Heart left ventricle (tissue), 13 donors: ENCODE data around the gene CAMK2N2.

Experiments used
- POLR2A ChIP-seq, 2 donors: fragments of 450-650 bp; IDR thresholded peaks; one replicate each; pipeline ENCODE4 v1.6.1; 2017; ENCODE audit warnings: antibody characterized with exemption in 2 of 2, mild to moderate bottlenecking in 2 of 2, moderate library complexity in 2 of 2
- TF ChIP-seq, protein P1 (sequence below), 12 donors: fragments of 200-600 bp; sonication (generic) in 4 of 12; IDR thresholded peaks; one replicate each; pipeline versions ENCODE4 v1.5.0 to v1.8.0; 2018 to 2022; ENCODE audit warnings: antibody characterized with exemption in 12 of 12, mild to moderate bottlenecking in 5 of 12
- donor health status: ischemic (EF 13 %, LVEDD 7.1; RV severe dilation, severe dysfunction).
- donor health status: DM: no; HTN: yes; CAD: no.
- donor health status: DM: no; HTN: no; CAD: no.
- donor health status: ischemic (EF 25% LVEDD 6.9; RV normal size, moderate dysfunction).
- donor health status: ischemic (EF 25% LVEDD 5.7; RV mildly dilated, moderate dysfunction).
- donor health status: ischemic (EF 35%, LVEDD 5.7; RV mildly dilated, moderate dysfunction).
- donor health status: nonischemic (EF 11% LVEDD 7.7; RV severe dilation, severe dysfunction).
- donor health status: DM: yes; HTN: yes; CAD: no.
- donor health status: PGD.
- donor health status: ischemic (EF 29% LVEDD 5.4; RV normal size, mild dysfunction).
- donor health status: nonischemic (EF 23%, LVEDD 6.1; RV moderate dilation, normal function).

DNA sequence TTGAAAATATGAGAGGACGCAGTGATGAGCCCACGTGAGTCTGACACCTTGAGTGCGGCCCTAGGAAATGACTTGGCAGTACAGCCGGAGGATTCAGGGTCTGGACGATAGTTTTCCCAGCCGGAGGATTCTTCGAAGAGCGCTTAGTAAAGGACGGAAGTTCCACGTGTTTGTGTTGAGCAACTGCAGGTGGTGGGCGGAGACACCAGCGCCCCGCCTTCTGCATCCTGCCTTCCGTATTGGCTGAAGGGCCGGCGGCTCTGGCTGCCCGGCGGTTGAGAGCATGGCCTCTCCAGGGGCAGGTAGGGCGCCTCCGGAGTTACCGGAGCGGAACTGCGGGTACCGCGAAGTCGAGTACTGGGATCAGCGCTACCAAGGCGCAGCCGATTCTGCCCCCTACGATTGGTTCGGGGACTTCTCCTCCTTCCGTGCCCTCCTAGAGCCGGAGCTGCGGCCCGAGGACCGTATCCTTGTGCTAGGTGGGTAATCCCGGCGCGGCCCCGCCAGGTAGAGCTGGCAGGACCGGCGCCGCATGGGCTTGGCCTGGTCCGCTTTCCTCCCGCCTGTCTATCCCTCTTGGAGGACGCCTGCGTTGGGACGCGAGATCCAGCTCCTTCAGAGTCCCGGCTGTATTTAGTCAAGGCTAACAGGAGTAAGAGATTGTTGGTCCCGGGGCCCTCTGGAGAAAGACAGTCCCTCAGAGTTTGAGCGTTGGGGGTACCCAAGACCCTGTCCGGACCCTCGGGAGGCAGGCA lies 11.8 kb downstream of the CAMK2N2 start, which contains the start of gene EEF1AKMT4:
- TF ChIP-seq, protein P1, sequence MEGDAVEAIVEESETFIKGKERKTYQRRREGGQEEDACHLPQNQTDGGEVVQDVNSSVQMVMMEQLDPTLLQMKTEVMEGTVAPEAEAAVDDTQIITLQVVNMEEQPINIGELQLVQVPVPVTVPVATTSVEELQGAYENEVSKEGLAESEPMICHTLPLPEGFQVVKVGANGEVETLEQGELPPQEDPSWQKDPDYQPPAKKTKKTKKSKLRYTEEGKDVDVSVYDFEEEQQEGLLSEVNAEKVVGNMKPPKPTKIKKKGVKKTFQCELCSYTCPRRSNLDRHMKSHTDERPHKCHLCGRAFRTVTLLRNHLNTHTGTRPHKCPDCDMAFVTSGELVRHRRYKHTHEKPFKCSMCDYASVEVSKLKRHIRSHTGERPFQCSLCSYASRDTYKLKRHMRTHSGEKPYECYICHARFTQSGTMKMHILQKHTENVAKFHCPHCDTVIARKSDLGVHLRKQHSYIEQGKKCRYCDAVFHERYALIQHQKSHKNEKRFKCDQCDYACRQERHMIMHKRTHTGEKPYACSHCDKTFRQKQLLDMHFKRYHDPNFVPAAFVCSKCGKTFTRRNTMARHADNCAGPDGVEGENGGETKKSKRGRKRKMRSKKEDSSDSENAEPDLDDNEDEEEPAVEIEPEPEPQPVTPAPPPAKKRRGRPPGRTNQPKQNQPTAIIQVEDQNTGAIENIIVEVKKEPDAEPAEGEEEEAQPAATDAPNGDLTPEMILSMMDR (IDR thresholded peaks at IDR 0.05), result peak in 10 of 12 donors; percentile 18 to 71 (median 48)
- peak in 1 of 2 donors; percentile 46 for TF ChIP-seq POLR2A (IDR thresholded peaks at IDR 0.05)
